Right lobe of liver (tissue), 6 donors: ENCODE measurements around the gene SLC48A1. TPM values are rescaled to one million over a fixed set of nuclear protein-coding genes. Genes with fewer than 3 reads are reported as not detected.
A peak's percentile ranks its signal among the peaks of the same experiment; 100 is the strongest.

Experiments used
- ATAC-seq, 4 donors: fragments of 200-7000 bp; cut with Tn5 transposase; one replicate each; pipeline ENCODE4 v1.9.1; 2020; ENCODE audit warnings: mild to moderate bottlenecking in 4 of 4, moderate library complexity in 4 of 4
- DNase-seq, 3 donors: peaks; one replicate each; pipeline ENCODE4 v3.0.0-alpha.2; 2020
- H3K27ac ChIP-seq, 3 donors: fragments of 200-600 bp; one replicate each; pipeline ENCODE4 v1.8.0; 2022
- H3K27me3 ChIP-seq, 2 donors: fragments of 200-600 bp; one replicate each; pipeline ENCODE4 v1.8.0; 2022
- H3K36me3 ChIP-seq, 4 donors: fragments of 200-600 bp; sonication (generic) in 1 of 4; one replicate each; pipeline versions ENCODE4 v1.5.1 to v1.8.0; 2017 to 2022; ENCODE audit warnings: control low read depth in 1 of 4
- H3K4me1 ChIP-seq, 4 donors: fragments of 200-600 bp; sonication (generic) in 1 of 4; one replicate each; pipeline versions ENCODE4 v1.5.1 to v1.8.0; 2017 to 2022; ENCODE audit warnings: control low read depth in 1 of 4
- H3K4me3 ChIP-seq, 3 donors: fragments of 200-600 bp; one replicate each; pipeline ENCODE4 v1.8.0; 2022
- H3K9me3 ChIP-seq, 4 donors: fragments of 200-600 bp; sonication (generic) in 1 of 4; one replicate each; pipeline versions ENCODE4 v1.5.1 to v1.8.0; 2017 to 2022; ENCODE audit warnings: control low read depth in 1 of 4
- POLR2A ChIP-seq: fragments of 450-650 bp; IDR thresholded peaks from one replicate; pipeline ENCODE4 v1.6.1; 2017; ENCODE audit warnings: antibody characterized with exemption, mild to moderate bottlenecking
- WGBS: methylation state at CpG from one replicate; pipeline ENCODE4 v1.1.6; 2018; ENCODE audit warnings: low coverage, low lambda C conversion rate; ENCODE audit not compliant: insufficient coverage; ENCODE audit errors: missing lambda C conversion rate; 5-methylcytosine and 5-hydroxymethylcytosine counted together
- intact Hi-C, 2 donors: fragments of 100-400 bp; cut with DNase I; formaldehyde crosslinking; loops; one replicate each; pipeline versions ENCODE4 v1.11.2 to v1.14.1; 2022
- total RNA-seq, 6 experiments: library from RNA; depleted of rRNA in 2 of 6; stranded (reverse); fragments of >200 nt in 2 of 6; fragmentation: NEBNext Ultra II Directional in 3 of 6; extraction: Animal tissue kit (Norgen Biotek cat#: 25700) in 3 of 6; gene quantifications; one replicate each; pipeline versions ENCODE4 v1.1.0 to v1.2.4, GENCODE V29; 2016 to 2023
- TF ChIP-seq, protein P1 (sequence below), 4 donors: fragments of 200-600 bp in 3 of 4; fragments of 450-650 bp in 1 of 4; IDR thresholded peaks; one replicate each; pipeline versions ENCODE4 v1.5.1 to v1.8.0; 2016 to 2022; ENCODE audit warnings: antibody characterized with exemption in 4 of 4, mild to moderate bottlenecking in 2 of 4
- donor health status: DM: no; HTN: yes; CAD: no.
- donor health status: DM: no; HTN: no; CAD: no.
- donor health status: DM: no; HTN: no; CAD: no.
- donor health status: DM: no; HTN: yes; CAD: no.
- donor health status: DM: no; HTN: yes; CAD: no.

Gene SLC48A1
- total RNA-seq, 6 experiments from 2014 or later: 12.4 to 20.4 (median 18.0) TPM

GRCh38 chr12:47791874-47792273, 18.8 kb downstream of the SLC48A1 start:
- DNase-seq (peak in 1 of 3 donors; percentile 43), ATAC-seq (no peak)
- Histone ChIP-seq H3K27ac (no peak overlapping the region), H3K36me3 (peaks cover 0 to 20% (median 3%) of the 10 kb centered on the region in 4 donors), H3K27me3 (no peaks in the 10 kb centered on the region), H3K4me3 (no peak overlapping the region), H3K9me3 (no peaks in the 10 kb centered on the region), H3K4me1 (no peaks in the 10 kb centered on the region)
- intact Hi-C loops: no loop called here
- 80% methylated on average over 1 of the region's 16 CpGs for WGBS
- TF ChIP-seq, protein P1, sequence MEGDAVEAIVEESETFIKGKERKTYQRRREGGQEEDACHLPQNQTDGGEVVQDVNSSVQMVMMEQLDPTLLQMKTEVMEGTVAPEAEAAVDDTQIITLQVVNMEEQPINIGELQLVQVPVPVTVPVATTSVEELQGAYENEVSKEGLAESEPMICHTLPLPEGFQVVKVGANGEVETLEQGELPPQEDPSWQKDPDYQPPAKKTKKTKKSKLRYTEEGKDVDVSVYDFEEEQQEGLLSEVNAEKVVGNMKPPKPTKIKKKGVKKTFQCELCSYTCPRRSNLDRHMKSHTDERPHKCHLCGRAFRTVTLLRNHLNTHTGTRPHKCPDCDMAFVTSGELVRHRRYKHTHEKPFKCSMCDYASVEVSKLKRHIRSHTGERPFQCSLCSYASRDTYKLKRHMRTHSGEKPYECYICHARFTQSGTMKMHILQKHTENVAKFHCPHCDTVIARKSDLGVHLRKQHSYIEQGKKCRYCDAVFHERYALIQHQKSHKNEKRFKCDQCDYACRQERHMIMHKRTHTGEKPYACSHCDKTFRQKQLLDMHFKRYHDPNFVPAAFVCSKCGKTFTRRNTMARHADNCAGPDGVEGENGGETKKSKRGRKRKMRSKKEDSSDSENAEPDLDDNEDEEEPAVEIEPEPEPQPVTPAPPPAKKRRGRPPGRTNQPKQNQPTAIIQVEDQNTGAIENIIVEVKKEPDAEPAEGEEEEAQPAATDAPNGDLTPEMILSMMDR (IDR thresholded peaks at IDR 0.05): no peak
- TF ChIP-seq POLR2A: no peak

DNA sequence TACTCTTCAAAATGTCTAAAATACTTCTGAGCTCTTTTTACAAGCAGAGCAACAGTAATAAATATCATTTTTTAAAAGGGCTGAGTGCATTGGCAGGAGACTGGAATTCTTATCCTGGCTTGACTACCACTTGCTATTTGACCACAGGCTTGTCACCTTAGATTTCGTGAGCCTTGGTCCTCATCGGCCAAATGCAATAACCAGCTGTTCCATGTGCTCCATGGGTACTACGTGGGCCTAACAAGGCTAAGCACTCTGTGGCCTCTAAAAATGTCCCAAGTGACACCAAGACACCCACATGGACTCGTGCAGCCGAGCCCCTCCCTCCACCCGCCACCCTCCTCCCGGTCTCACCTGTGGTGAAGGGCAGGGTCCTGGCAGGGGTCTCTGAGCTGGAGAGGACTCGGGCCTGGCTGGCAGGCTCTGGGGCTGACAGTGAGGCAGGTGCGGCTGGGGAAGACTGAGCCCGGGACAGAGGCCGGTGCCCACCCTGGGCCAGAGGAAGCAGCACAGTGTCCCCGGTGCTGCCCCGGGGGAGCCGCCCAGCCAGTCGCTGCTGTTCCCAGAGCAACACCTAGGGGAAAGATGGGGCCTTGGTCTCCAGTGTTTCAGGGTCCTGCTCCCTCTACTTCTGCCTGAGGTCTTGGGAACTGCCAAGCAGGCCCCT, 20.1 kb downstream of the SLC48A1 start:
- WGBS: 100% methylated on average over 1 of the region's 15 CpGs
- peaks cover 0 to 11% (median 3%) of the 10 kb centered on the region in 4 donors for H3K36me3 ChIP-seq
- H3K4me1 ChIP-seq: no peaks in the 10 kb centered on the region
- intact Hi-C loops: no loop called here
- no peak overlapping the region for H3K4me3 ChIP-seq
- no peaks in the 10 kb centered on the region for H3K9me3 ChIP-seq
- TF ChIP-seq, protein P1 (IDR thresholded peaks at IDR 0.05): no peak
- no peak overlapping the region for H3K27ac ChIP-seq
- ATAC-seq (no peak), DNase-seq (no peak)
- no peaks in the 10 kb centered on the region for H3K27me3 ChIP-seq

DNA sequence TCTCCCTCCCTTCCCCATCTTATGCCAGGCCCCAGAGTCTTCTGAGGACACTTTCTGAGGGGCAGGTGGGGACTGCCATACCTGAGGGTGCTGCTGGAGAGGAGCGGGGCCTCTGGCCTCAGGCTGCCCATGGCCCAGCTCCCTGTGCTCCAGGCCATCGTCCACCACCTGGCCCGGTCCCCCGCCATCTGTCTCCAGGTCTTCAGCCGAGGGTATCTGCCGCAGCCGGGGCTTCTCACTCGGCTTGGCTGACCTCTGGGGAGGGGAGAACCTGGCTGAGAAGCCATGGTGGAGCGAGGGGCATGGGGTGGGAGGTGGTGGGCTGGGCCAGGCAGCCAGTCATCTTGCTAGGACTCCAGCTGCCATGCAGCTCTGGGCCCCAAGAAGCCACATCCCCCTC, 21.6 kb downstream of the SLC48A1 start:
- ATAC-seq: no peak
- Histone ChIP-seq H3K9me3 (no peaks in the 10 kb centered on the region), H3K27ac (no peak overlapping the region), H3K27me3 (no peaks in the 10 kb centered on the region), H3K4me3 (no peak overlapping the region), H3K4me1 (no peaks in the 10 kb centered on the region), H3K36me3 (peaks cover 0 to 6% (median 3%) of the 10 kb centered on the region in 4 donors)
- DNase-seq: peak in 1 of 3 donors; percentile 19
- no CpG with 5 or more reads among the region's 9 CpGs for WGBS
- TF ChIP-seq POLR2A: no peak
- intact Hi-C loops: loop anchor here (5.0 kb wide), 2 partner anchors 43 to 163 kb away; no protein-coding TSS in a partner anchor

DNA sequence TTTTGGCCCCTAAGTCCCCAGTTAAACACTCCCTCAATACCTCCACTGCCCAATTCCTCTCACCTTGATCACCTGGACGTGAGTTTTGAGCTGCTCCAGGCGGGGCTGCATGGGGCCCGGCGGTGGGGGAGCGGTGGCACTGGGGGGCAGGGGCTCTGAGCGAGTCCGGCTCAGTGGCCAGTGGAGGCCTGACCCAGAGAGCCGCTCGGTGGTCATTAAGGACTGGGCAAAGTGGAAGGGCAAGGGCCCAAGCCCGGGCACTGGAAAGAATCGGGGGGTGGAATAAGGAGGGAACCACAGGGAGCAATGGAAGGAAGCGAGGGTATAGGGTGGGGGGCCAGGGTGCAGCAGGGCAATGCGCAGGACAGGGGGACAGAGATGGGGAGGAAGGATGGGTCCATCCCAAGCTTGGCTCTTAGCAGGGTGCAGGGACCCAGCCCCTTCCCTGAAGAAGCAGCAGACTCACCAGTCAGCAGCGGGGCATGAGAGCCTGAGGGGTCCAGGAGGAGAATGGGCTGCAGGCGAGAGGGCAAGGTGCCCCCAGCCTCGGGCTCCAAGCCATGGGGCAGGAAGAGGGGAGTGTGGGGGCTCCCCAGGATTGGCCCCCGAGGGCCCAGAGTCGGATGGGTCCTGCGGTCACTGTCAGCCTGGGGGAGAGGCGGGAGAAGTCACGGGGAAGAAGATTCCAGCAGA, 22.2 kb downstream of the SLC48A1 start:
- TF ChIP-seq POLR2A: no peak
- TF ChIP-seq, protein P1 (IDR thresholded peaks at IDR 0.05): no peak
- Histone ChIP-seq H3K4me3 (no peak overlapping the region), H3K27ac (no peak overlapping the region), H3K27me3 (no peaks in the 10 kb centered on the region), H3K9me3 (no peaks in the 10 kb centered on the region), H3K36me3 (peaks cover 0 to 6% (median 3%) of the 10 kb centered on the region in 4 donors), H3K4me1 (no peaks in the 10 kb centered on the region)
- ATAC-seq: no peak
- intact Hi-C loops: loop anchor here (5.0 kb wide), 2 partner anchors 42 to 162 kb away; no protein-coding TSS in a partner anchor
- WGBS: 87% methylated on average over 5 of the region's 21 CpGs
- no peak for DNase-seq

DNA sequence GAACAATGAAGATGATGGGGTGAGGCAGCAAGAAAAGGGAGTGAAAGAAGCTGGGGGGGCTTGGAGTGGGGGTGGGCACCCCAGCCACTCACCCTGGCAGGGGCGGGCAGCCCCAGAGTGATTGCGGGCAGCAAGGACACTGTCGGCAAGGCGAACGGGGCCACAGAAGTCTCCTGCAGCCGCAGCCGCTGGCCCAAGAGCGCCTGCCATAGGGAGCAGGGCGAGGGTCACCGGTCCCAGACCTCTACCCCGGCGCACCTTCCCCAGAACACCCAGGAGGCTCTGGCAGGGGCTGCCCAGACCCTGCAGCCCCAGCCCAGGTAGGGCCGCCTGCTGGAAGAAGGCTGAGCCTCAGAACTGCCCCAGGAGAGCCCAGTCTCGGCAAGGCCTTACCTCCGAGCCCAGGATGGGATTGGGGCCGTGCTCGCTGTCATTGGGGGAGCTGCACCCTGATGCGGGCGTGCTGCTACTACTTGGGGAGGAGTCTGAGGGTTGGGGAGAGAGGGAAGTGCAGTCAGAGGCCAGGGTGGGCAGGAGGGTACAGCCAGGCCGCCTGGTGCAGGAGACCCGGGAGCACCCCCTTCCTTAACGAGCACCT, 22.9 kb downstream of the SLC48A1 start:
- Histone ChIP-seq H3K4me1 (no peaks in the 10 kb centered on the region), H3K36me3 (peaks cover 0 to 6% (median 3%) of the 10 kb centered on the region in 4 donors), H3K4me3 (no peak overlapping the region), H3K27ac (no peak overlapping the region), H3K27me3 (no peaks in the 10 kb centered on the region), H3K9me3 (no peaks in the 10 kb centered on the region)
- no peak for TF ChIP-seq POLR2A
- TF ChIP-seq, protein P1 (IDR thresholded peaks at IDR 0.05): no peak
- ATAC-seq (no peak), DNase-seq (no peak)
- WGBS: 89% methylated on average over 6 of the region's 22 CpGs
- intact Hi-C loops: loop anchor here (5.0 kb wide), 2 partner anchors 41 to 161 kb away; no protein-coding TSS in a partner anchor
